Upper lobe of left lung (tissue), 4 donors: ENCODE results near the gene ENTR1.

Source experiments
- EP300 ChIP-seq, 4 donors: sonication (generic); formaldehyde crosslinking; IDR thresholded peaks; one replicate each; pipeline ENCODE4 v1.5.1; 2017; ENCODE audit warnings: antibody characterized with exemption in 4 of 4, control low read depth in 2 of 4
- TF ChIP-seq, protein P1 (sequence below), 6 experiments: fragments of 450-650 bp in 4 of 6; fragments of 200-600 bp in 2 of 6; sonication (generic) in 2 of 6; IDR thresholded peaks; one replicate each; pipeline ENCODE4 v1.5.1; 2016 to 2019; ENCODE audit warnings: antibody characterized with exemption in 6 of 6

- TF ChIP-seq, protein P1, sequence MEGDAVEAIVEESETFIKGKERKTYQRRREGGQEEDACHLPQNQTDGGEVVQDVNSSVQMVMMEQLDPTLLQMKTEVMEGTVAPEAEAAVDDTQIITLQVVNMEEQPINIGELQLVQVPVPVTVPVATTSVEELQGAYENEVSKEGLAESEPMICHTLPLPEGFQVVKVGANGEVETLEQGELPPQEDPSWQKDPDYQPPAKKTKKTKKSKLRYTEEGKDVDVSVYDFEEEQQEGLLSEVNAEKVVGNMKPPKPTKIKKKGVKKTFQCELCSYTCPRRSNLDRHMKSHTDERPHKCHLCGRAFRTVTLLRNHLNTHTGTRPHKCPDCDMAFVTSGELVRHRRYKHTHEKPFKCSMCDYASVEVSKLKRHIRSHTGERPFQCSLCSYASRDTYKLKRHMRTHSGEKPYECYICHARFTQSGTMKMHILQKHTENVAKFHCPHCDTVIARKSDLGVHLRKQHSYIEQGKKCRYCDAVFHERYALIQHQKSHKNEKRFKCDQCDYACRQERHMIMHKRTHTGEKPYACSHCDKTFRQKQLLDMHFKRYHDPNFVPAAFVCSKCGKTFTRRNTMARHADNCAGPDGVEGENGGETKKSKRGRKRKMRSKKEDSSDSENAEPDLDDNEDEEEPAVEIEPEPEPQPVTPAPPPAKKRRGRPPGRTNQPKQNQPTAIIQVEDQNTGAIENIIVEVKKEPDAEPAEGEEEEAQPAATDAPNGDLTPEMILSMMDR (IDR thresholded peaks at IDR 0.05): no peak
- TF ChIP-seq EP300 (IDR thresholded peaks at IDR 0.05): no peak
Observed at GRCh38 chr9:136459425-136459824, 49.0 kb upstream of the ENTR1 start.
